Suppressor macrophage treated with lipopolysaccharide for 1 hour (primary cell): Measurements from ENCODE around the gene CDH22.

Experiments used
- DNase-seq, 3 donors: peaks; one replicate each; pipeline ENCODE4 v3.0.0-alpha.2; 2020 to 2022

The CDH22 gene

GRCh38 chr20:46235077-46235476 is 73.2 kb downstream of the CDH22 start:
- no peak for DNase-seq

GRCh38 chr20:46233701-46234100 is 74.6 kb downstream of the CDH22 start:
- DNase-seq, result no peak

GRCh38 chr20:46232539-46232938 is 75.8 kb downstream of the CDH22 start:
- no peak for DNase-seq

GRCh38 chr20:46230801-46231282 is 77.5 kb downstream of the CDH22 start:
- DNase-seq, result peak in 2 of 3 donors; percentile 43 to 63

GRCh38 chr20:46230106-46230491 is 78.2 kb downstream of the CDH22 start:
- no peak for DNase-seq

- no peak for DNase-seq
Observed at GRCh38 chr20:46229478-46230105, 78.7 kb downstream of the CDH22 start.

- no peak for DNase-seq
Observed at GRCh38 chr20:46228670-46229069, 79.6 kb downstream of the CDH22 start.

GRCh38 chr20:46227272-46227767 is 81.0 kb downstream of the CDH22 start:
- no peak for DNase-seq

GRCh38 chr20:46226602-46227001 is 81.7 kb downstream of the CDH22 start:
- no peak for DNase-seq

GRCh38 chr20:46222521-46223007 is 85.7 kb downstream of the CDH22 start:
- DNase-seq, result no peak

GRCh38 chr20:46221256-46221833 is 87.0 kb downstream of the CDH22 start:
- no peak for DNase-seq

- DNase-seq, result no peak
Observed at GRCh38 chr20:46220455-46221207, 87.7 kb downstream of the CDH22 start.

- no peak for DNase-seq
Observed at GRCh38 chr20:46219920-46220319, 88.4 kb downstream of the CDH22 start.

- DNase-seq, result no peak
Observed at GRCh38 chr20:46219190-46219589, 89.1 kb downstream of the CDH22 start.

- DNase-seq, result no peak
Observed at GRCh38 chr20:46218656-46219055, 89.6 kb downstream of the CDH22 start.

- DNase-seq, result no peak
Observed at GRCh38 chr20:46217583-46217982, 90.7 kb downstream of the CDH22 start.

- DNase-seq, result no peak
Observed at GRCh38 chr20:46216770-46217464, 91.4 kb downstream of the CDH22 start.

- DNase-seq, result no peak
Observed at GRCh38 chr20:46215913-46216707, 92.2 kb downstream of the CDH22 start.

- DNase-seq, result no peak
Observed at GRCh38 chr20:46214824-46215488, 93.3 kb downstream of the CDH22 start.

- no peak for DNase-seq
Observed at GRCh38 chr20:46213946-46214823, 94.1 kb downstream of the CDH22 start.

- no peak for DNase-seq
Observed at GRCh38 chr20:46212876-46213275, 95.4 kb downstream of the CDH22 start.
